DMS53 (cell line): ENCODE measurements around the gene FBRSL1.
"Not testable (repeated sequence)": the region's sequence is repeated elsewhere in the genome, so short reads cannot be mapped to it uniquely, and the experiment has no call there.

Source experiments
- DNase-seq: peaks from one replicate; lab custom pipeline; 2025; lab: John Stamatoyannopoulos, UW

FBRSL1 gene

GRCh38 chr12:132453361-132454192 lies 36.4 kb upstream of the FBRSL1 start:
- DNase-seq: no peak

GRCh38 chr12:132454193-132454932 lies 35.6 kb upstream of the FBRSL1 start:
- no peak for DNase-seq

GRCh38 chr12:132454933-132455418 lies 35.0 kb upstream of the FBRSL1 start:
- no peak for DNase-seq

GRCh38 chr12:132455565-132455964 lies 34.4 kb upstream of the FBRSL1 start:
- DNase-seq: no peak

GRCh38 chr12:132456186-132456943 lies 33.6 kb upstream of the FBRSL1 start:
- DNase-seq: no peak

GRCh38 chr12:132456944-132457495 lies 32.9 kb upstream of the FBRSL1 start:
- DNase-seq: no peak

GRCh38 chr12:132458441-132458840 lies 31.5 kb upstream of the FBRSL1 start:
- no peak for DNase-seq

- no peak for DNase-seq
Observed at GRCh38 chr12:132458846-132459641, 30.9 kb upstream of the FBRSL1 start.

- no peak for DNase-seq
Observed at GRCh38 chr12:132460571-132460970, 29.4 kb upstream of the FBRSL1 start.

GRCh38 chr12:132461526-132461925 lies 28.4 kb upstream of the FBRSL1 start:
- DNase-seq: no peak

- no peak for DNase-seq
Observed at GRCh38 chr12:132462788-132463187, 27.2 kb upstream of the FBRSL1 start.

GRCh38 chr12:132463284-132463924 lies 26.5 kb upstream of the FBRSL1 start:
- not testable (repeated sequence) for DNase-seq

- not testable (repeated sequence) for DNase-seq
Observed at GRCh38 chr12:132464304-132464703, 25.6 kb upstream of the FBRSL1 start.

- no peak for DNase-seq
Observed at GRCh38 chr12:132464820-132465219, 25.1 kb upstream of the FBRSL1 start.

GRCh38 chr12:132465269-132466190 lies 24.4 kb upstream of the FBRSL1 start:
- DNase-seq: peak; percentile 26

GRCh38 chr12:132466241-132467201 lies 23.4 kb upstream of the FBRSL1 start:
- DNase-seq: peak; percentile 44

- no peak for DNase-seq
Observed at GRCh38 chr12:132467511-132467910, 22.4 kb upstream of the FBRSL1 start.

- no peak for DNase-seq
Observed at GRCh38 chr12:132469423-132469822, 20.5 kb upstream of the FBRSL1 start.
